Mucosa of stomach (tissue), 1 donor: ENCODE measurements around the gene CCDC88B.

ENCODE experiments used
- H3K27me3 ChIP-seq: one replicate; pipeline ENCODE4 v1.7.0; 2013; ENCODE audit warnings: mild to moderate bottlenecking, low read length; ENCODE audit not compliant: control insufficient read depth, insufficient read depth
- H3K36me3 ChIP-seq: one replicate; pipeline ENCODE4 v1.7.0; 2013; ENCODE audit warnings: low read length; ENCODE audit not compliant: control insufficient read depth, insufficient read depth
- H3K4me1 ChIP-seq: one replicate; pipeline ENCODE4 v1.7.0; 2013; ENCODE audit warnings: mild to moderate bottlenecking, low read length; ENCODE audit not compliant: control insufficient read depth, insufficient read depth
- H3K4me3 ChIP-seq: one replicate; pipeline ENCODE4 v1.7.0; 2013; ENCODE audit warnings: low read length
- H3K9ac ChIP-seq: one replicate; pipeline ENCODE4 v1.7.0; 2013; ENCODE audit warnings: mild to moderate bottlenecking, low read length, moderate library complexity
- H3K9me3 ChIP-seq: one replicate; pipeline ENCODE4 v1.7.0; 2013; ENCODE audit warnings: mild to moderate bottlenecking, low read length, moderate library complexity; ENCODE audit not compliant: control insufficient read depth
- donor health status: Pancreatic carcinoma.

The CCDC88B gene

GRCh38 chr11:64297699-64298358 is 42.2 kb upstream of the CCDC88B start:
- Histone ChIP-seq H3K4me3 (no peak overlapping the region), H3K9ac (no peak overlapping the region), H3K27me3 (peaks cover 75% of the 10 kb centered on the region), H3K36me3 (no peaks in the 10 kb centered on the region), H3K9me3 (no peaks in the 10 kb centered on the region), H3K4me1 (peaks cover 24% of the 10 kb centered on the region)

- H3K9ac ChIP-seq: peak overlapping the region; percentile 34
- no peak overlapping the region for H3K4me3 ChIP-seq
- H3K27me3 ChIP-seq: peaks cover 62% of the 10 kb centered on the region
- H3K9me3 ChIP-seq: no peaks in the 10 kb centered on the region
- H3K4me1 ChIP-seq: peaks cover 32% of the 10 kb centered on the region
- no peaks in the 10 kb centered on the region for H3K36me3 ChIP-seq
These were observed 40.8 kb upstream of the CCDC88B start for GRCh38 chr11:64298966-64299846.

GRCh38 chr11:64299847-64300648 is 40.0 kb upstream of the CCDC88B start, which contains the start of gene CATSPERZ:
Gene CATSPERZ, plus strand, starts transcription at chr11:64300358. Its CDS starts 53 bp downstream, at chr11:64300411.
- Histone ChIP-seq H3K27me3 (peaks cover 60% of the 10 kb centered on the region), H3K9ac (peak within 1 kb of the TSS; percentile 38), H3K4me1 (peaks cover 36% of the 10 kb centered on the region), H3K4me3 (no peak within 1 kb of the TSS), H3K9me3 (no peaks in the 10 kb centered on the region), H3K36me3 (no peaks in the 10 kb centered on the region)

GRCh38 chr11:64303109-64304031 is 36.6 kb upstream of the CCDC88B start:
- H3K4me1 ChIP-seq: peaks cover 45% of the 10 kb centered on the region

GRCh38 chr11:64304032-64304315 is 36.0 kb upstream of the CCDC88B start:
- Histone ChIP-seq H3K9me3 (no peaks in the 10 kb centered on the region), H3K9ac (peak overlapping the region; percentile 82), H3K4me3 (peak overlapping the region; percentile 64), H3K36me3 (no peaks in the 10 kb centered on the region), H3K4me1 (peaks cover 45% of the 10 kb centered on the region), H3K27me3 (peaks cover 21% of the 10 kb centered on the region)

More at GRCh38 chr11:64303109-64304031, 36.6 kb upstream of the CCDC88B start:
- Histone ChIP-seq H3K36me3 (no peaks in the 10 kb centered on the region), H3K4me3 (no peak overlapping the region), H3K9ac (peak overlapping the region; percentile 82), H3K9me3 (no peaks in the 10 kb centered on the region), H3K27me3 (peaks cover 26% of the 10 kb centered on the region)

- H3K27me3 ChIP-seq: peaks cover 16% of the 10 kb centered on the region
These were observed 35.5 kb upstream of the CCDC88B start for GRCh38 chr11:64304316-64305072.

GRCh38 chr11:64305075-64305690 is 34.8 kb upstream of the CCDC88B start, which contains the start of gene ESRRA:
Gene ESRRA, plus strand, starts transcription at chr11:64305524. Its CDS starts 1,656 bp downstream, at chr11:64307180.
- H3K4me1 ChIP-seq: peaks cover 33% of the 10 kb centered on the region
- H3K27me3 ChIP-seq: peaks cover 9% of the 10 kb centered on the region
- H3K9me3 ChIP-seq: no peaks in the 10 kb centered on the region
- H3K36me3 ChIP-seq: no peaks in the 10 kb centered on the region
- peak within 1 kb of the TSS; percentile 87 for H3K4me3 ChIP-seq
- H3K9ac ChIP-seq: peak within 1 kb of the TSS; percentile 82

More at GRCh38 chr11:64304316-64305072, 35.5 kb upstream of the CCDC88B start:
- Histone ChIP-seq H3K4me1 (peaks cover 39% of the 10 kb centered on the region), H3K4me3 (peak overlapping the region; percentile 64), H3K9ac (peak overlapping the region; percentile 82), H3K9me3 (no peaks in the 10 kb centered on the region), H3K36me3 (no peaks in the 10 kb centered on the region)

- peak overlapping the region; percentile 70 for H3K9ac ChIP-seq
- H3K4me1 ChIP-seq: peaks cover 25% of the 10 kb centered on the region
- H3K36me3 ChIP-seq: no peaks in the 10 kb centered on the region
- no peaks in the 10 kb centered on the region for H3K9me3 ChIP-seq
- peak overlapping the region; percentile 87 for H3K4me3 ChIP-seq
- H3K27me3 ChIP-seq: peaks cover 1% of the 10 kb centered on the region
These were observed 34.1 kb upstream of the CCDC88B start for GRCh38 chr11:64305691-64306562.

- H3K9me3 ChIP-seq: no peaks in the 10 kb centered on the region
- H3K9ac ChIP-seq: peak overlapping the region; percentile 70
- H3K4me1 ChIP-seq: peaks cover 25% of the 10 kb centered on the region
- H3K4me3 ChIP-seq: peak overlapping the region; percentile 87
- no peaks in the 10 kb centered on the region for H3K36me3 ChIP-seq
- H3K27me3 ChIP-seq: no peaks in the 10 kb centered on the region
These were observed 33.5 kb upstream of the CCDC88B start for GRCh38 chr11:64306563-64306875.
